IgD-negative memory B cell (primary cell): ENCODE data around the gene GRAMD1C. TPM values are rescaled to one million over a fixed set of nuclear protein-coding genes. Genes with fewer than 3 reads are reported as not detected.
"Not testable (repeated sequence)": the region's sequence is repeated elsewhere in the genome, so short reads cannot be mapped to it uniquely, and the experiment has no call there.

ENCODE experiments used
- H3K27ac Mint-ChIP-seq, 3 donors: one replicate each; pipeline ENCODE4 v1.8.0; 2020 to 2022; ENCODE audit warnings: mild to moderate bottlenecking in 3 of 3, mixed read lengths in 3 of 3, moderate library complexity in 1 of 3
- H3K27me3 Mint-ChIP-seq: one replicate; pipeline ENCODE4 v1.8.0; 2021; ENCODE audit warnings: mixed read lengths
- H3K36me3 Mint-ChIP-seq: one replicate; pipeline ENCODE4 v1.8.0; 2020; ENCODE audit warnings: mild to moderate bottlenecking, mixed read lengths
- H3K4me1 Mint-ChIP-seq, 3 donors: one replicate each; pipeline ENCODE4 v1.8.0; 2020 to 2022; ENCODE audit warnings: mixed read lengths in 3 of 3, mild to moderate bottlenecking in 1 of 3
- H3K4me3 Mint-ChIP-seq, 4 donors: one replicate each; pipeline ENCODE4 v1.8.0; 2020 to 2022; ENCODE audit warnings: mild to moderate bottlenecking in 4 of 4, mixed read lengths in 4 of 4, moderate library complexity in 3 of 4
- H3K9me3 Mint-ChIP-seq, 3 donors: one replicate each; pipeline ENCODE4 v1.8.0; 2020 to 2021; ENCODE audit warnings: mixed read lengths in 3 of 3, mild to moderate bottlenecking in 1 of 3
- polyA plus RNA-seq: library from polyadenylated mRNA; unstranded; fragments of 300-500 nt; fragmentation: Illumina TruSeq; gene quantifications from one replicate; pipeline ENCODE4 v1.2.3, GENCODE V29; 2021

Gene GRAMD1C
- polyA plus RNA-seq, 1 donor from 2014 or later, result 11.8 TPM

- peak overlapping the region in 1 of 4 donors; percentile 1 for H3K4me3 Mint-ChIP-seq
- peaks cover 46 to 52% (median 48%) of the 10 kb centered on the region in 3 donors for H3K4me1 Mint-ChIP-seq
- no peaks in the 10 kb centered on the region for H3K27me3 Mint-ChIP-seq
- H3K9me3 Mint-ChIP-seq, result peaks cover 2 to 12% (median 10%) of the 10 kb centered on the region in 3 donors
- peaks cover 6% of the 10 kb centered on the region for H3K36me3 Mint-ChIP-seq
- peak overlapping the region in 2 of 3 donors; percentile 0 to 90 for H3K27ac Mint-ChIP-seq
Measured at GRCh38 chr3:113834983-113835382, 3.6 kb upstream of the GRAMD1C start.

- Mint-ChIP-seq H3K4me3 (peak overlapping the region; percentile 90 to 97 (median 95)), H3K27me3 (no peaks in the 10 kb centered on the region), H3K9me3 (no peaks in the 10 kb centered on the region), H3K4me1 (peaks cover 31 to 39% (median 39%) of the 10 kb centered on the region in 3 donors), H3K36me3 (peaks cover 5% of the 10 kb centered on the region), H3K27ac (peak overlapping the region; percentile 45 to 79 (median 72))
Measured at GRCh38 chr3:113839551-113839950, 963 bp downstream of the GRAMD1C start.

GRCh38 chr3:113844622-113845222, 6.1 kb downstream of the GRAMD1C start:
- peaks cover 4% of the 10 kb centered on the region for H3K36me3 Mint-ChIP-seq
- H3K9me3 Mint-ChIP-seq, result no peaks in the 10 kb centered on the region
- H3K4me3 Mint-ChIP-seq, result no peak overlapping the region
- no peak overlapping the region for H3K27ac Mint-ChIP-seq
- H3K27me3 Mint-ChIP-seq, result no peaks in the 10 kb centered on the region
- H3K4me1 Mint-ChIP-seq, result peaks cover 11 to 19% (median 18%) of the 10 kb centered on the region in 3 donors

- H3K36me3 Mint-ChIP-seq, result peaks cover 3% of the 10 kb centered on the region
- peaks cover 5 to 6% (median 5%) of the 10 kb centered on the region in 3 donors for H3K4me1 Mint-ChIP-seq
- no peaks in the 10 kb centered on the region for H3K9me3 Mint-ChIP-seq
- H3K27ac Mint-ChIP-seq, result no peak overlapping the region
- H3K27me3 Mint-ChIP-seq, result no peaks in the 10 kb centered on the region
- H3K4me3 Mint-ChIP-seq, result no peak overlapping the region
Measured at GRCh38 chr3:113847247-113847646, 8.7 kb downstream of the GRAMD1C start.

GRCh38 chr3:113847664-113848461, 9.3 kb downstream of the GRAMD1C start:
- Mint-ChIP-seq H3K9me3 (no peaks in the 10 kb centered on the region), H3K4me3 (no peak overlapping the region), H3K36me3 (peaks cover 3% of the 10 kb centered on the region), H3K27me3 (no peaks in the 10 kb centered on the region), H3K27ac (no peak overlapping the region), H3K4me1 (peaks cover 5 to 6% (median 5%) of the 10 kb centered on the region in 3 donors)

GRCh38 chr3:113849071-113849470, 10.5 kb downstream of the GRAMD1C start:
- H3K27ac Mint-ChIP-seq, H3K9me3 Mint-ChIP-seq, H3K36me3 Mint-ChIP-seq, H3K4me1 Mint-ChIP-seq, H3K4me3 Mint-ChIP-seq, H3K27me3 Mint-ChIP-seq: not testable (repeated sequence)

GRCh38 chr3:113849841-113850240, 11.3 kb downstream of the GRAMD1C start:
- H3K4me3 Mint-ChIP-seq, H3K27me3 Mint-ChIP-seq, H3K27ac Mint-ChIP-seq, H3K36me3 Mint-ChIP-seq, H3K9me3 Mint-ChIP-seq, H3K4me1 Mint-ChIP-seq: not testable (repeated sequence)

- not testable (repeated sequence) for H3K9me3 Mint-ChIP-seq, H3K4me1 Mint-ChIP-seq, H3K36me3 Mint-ChIP-seq, H3K27ac Mint-ChIP-seq, H3K4me3 Mint-ChIP-seq, H3K27me3 Mint-ChIP-seq
Measured at GRCh38 chr3:113850391-113850790, 11.8 kb downstream of the GRAMD1C start.

- Mint-ChIP-seq H3K4me3 (no peak overlapping the region), H3K27me3 (no peaks in the 10 kb centered on the region), H3K36me3 (peaks cover 6% of the 10 kb centered on the region), H3K27ac (no peak overlapping the region), H3K4me1 (peaks cover 0 to 2% (median 0%) of the 10 kb centered on the region in 3 donors), H3K9me3 (no peaks in the 10 kb centered on the region)
Measured at GRCh38 chr3:113852506-113852905, 13.9 kb downstream of the GRAMD1C start.

GRCh38 chr3:113867506-113867905, 28.9 kb downstream of the GRAMD1C start:
- Mint-ChIP-seq H3K4me1 (peaks cover 0 to 7% (median 4%) of the 10 kb centered on the region in 3 donors), H3K36me3 (peaks cover 12% of the 10 kb centered on the region), H3K4me3 (no peak overlapping the region)

GRCh38 chr3:113873293-113873692, 34.7 kb downstream of the GRAMD1C start:
- H3K27me3 Mint-ChIP-seq, result no peaks in the 10 kb centered on the region
- no peak overlapping the region for H3K27ac Mint-ChIP-seq
- H3K9me3 Mint-ChIP-seq, result no peaks in the 10 kb centered on the region
- peaks cover 19% of the 10 kb centered on the region for H3K36me3 Mint-ChIP-seq
- H3K4me3 Mint-ChIP-seq, result no peak overlapping the region
- H3K4me1 Mint-ChIP-seq, result no peaks in the 10 kb centered on the region

More at GRCh38 chr3:113867506-113867905, 28.9 kb downstream of the GRAMD1C start:
- H3K27me3 Mint-ChIP-seq, result no peaks in the 10 kb centered on the region
- peaks cover 1 to 6% (median 5%) of the 10 kb centered on the region in 3 donors for H3K9me3 Mint-ChIP-seq
- no peak overlapping the region for H3K27ac Mint-ChIP-seq

- no peaks in the 10 kb centered on the region for H3K4me1 Mint-ChIP-seq
- H3K4me3 Mint-ChIP-seq, result no peak overlapping the region
- H3K9me3 Mint-ChIP-seq, result no peaks in the 10 kb centered on the region
Measured at GRCh38 chr3:113873814-113874526, 35.4 kb downstream of the GRAMD1C start.

GRCh38 chr3:113878403-113878802, 39.8 kb downstream of the GRAMD1C start:
- peaks cover 0 to 1% (median 0%) of the 10 kb centered on the region in 3 donors for H3K4me1 Mint-ChIP-seq
- H3K9me3 Mint-ChIP-seq, result peaks cover 0 to under 1% (median 0%) of the 10 kb centered on the region in 3 donors
- no peaks in the 10 kb centered on the region for H3K27me3 Mint-ChIP-seq
- peaks cover 18% of the 10 kb centered on the region for H3K36me3 Mint-ChIP-seq
- H3K4me3 Mint-ChIP-seq, result no peak overlapping the region
- H3K27ac Mint-ChIP-seq, result no peak overlapping the region

More at GRCh38 chr3:113873814-113874526, 35.4 kb downstream of the GRAMD1C start:
- Mint-ChIP-seq H3K27me3 (no peaks in the 10 kb centered on the region), H3K27ac (no peak overlapping the region), H3K36me3 (peaks cover 19% of the 10 kb centered on the region)

- no peak overlapping the region for H3K4me3 Mint-ChIP-seq
- H3K27ac Mint-ChIP-seq, result peak overlapping the region in 1 of 3 donors; percentile 47
- no peaks in the 10 kb centered on the region for H3K4me1 Mint-ChIP-seq
- no peaks in the 10 kb centered on the region for H3K27me3 Mint-ChIP-seq
- peaks cover 12% of the 10 kb centered on the region for H3K36me3 Mint-ChIP-seq
- H3K9me3 Mint-ChIP-seq, result peaks cover 2 to 4% (median 4%) of the 10 kb centered on the region in 3 donors
Measured at GRCh38 chr3:113885050-113885449, 46.5 kb downstream of the GRAMD1C start.

GRCh38 chr3:113890256-113890900, 51.8 kb downstream of the GRAMD1C start:
- Mint-ChIP-seq H3K36me3 (peaks cover 6% of the 10 kb centered on the region), H3K9me3 (peaks cover 0 to 1% (median 0%) of the 10 kb centered on the region in 3 donors), H3K4me3 (no peak overlapping the region), H3K27ac (no peak overlapping the region), H3K27me3 (no peaks in the 10 kb centered on the region), H3K4me1 (no peaks in the 10 kb centered on the region)
